Small intestine (tissue), 7 donors: ENCODE data around the gene PDRG1. TPM values are rescaled to one million over a fixed set of nuclear protein-coding genes. Genes with fewer than 3 reads are reported as not detected.
A peak's percentile ranks its signal among the peaks of the same experiment; 100 is the strongest.

Source experiments
- DNase-seq, 2 donors: peaks; one replicate each; pipeline versions ENCODE4 v3.0.0 to v3.0.0-alpha.2; 2013
- FAIRE-seq: peaks from 2 replicates; lab custom pipeline; 2012; peaks lifted over from hg19 to GRCh38; lab: Jason Lieb, UNC
- H3K27ac ChIP-seq, 3 donors: one replicate each; pipeline ENCODE4 v1.5.1; 2013; ENCODE audit warnings: low read length in 2 of 3, mild to moderate bottlenecking in 2 of 3, control low read depth in 1 of 3, inconsistent platforms in 1 of 3, low read depth in 1 of 3, moderate library complexity in 1 of 3
- H3K27me3 ChIP-seq, 3 donors: one replicate each; pipeline ENCODE4 v1.6.1; 2013; ENCODE audit warnings: low read length in 3 of 3, inconsistent platforms in 1 of 3; ENCODE audit not compliant: control insufficient read depth in 3 of 3, insufficient read depth in 3 of 3
- H3K36me3 ChIP-seq, 3 donors: one replicate each; pipeline ENCODE4 v1.6.1; 2013; ENCODE audit warnings: low read length in 3 of 3, inconsistent platforms in 1 of 3, low read depth in 1 of 3, mild to moderate bottlenecking in 1 of 3, moderate library complexity in 1 of 3; ENCODE audit not compliant: control insufficient read depth in 3 of 3, insufficient read depth in 2 of 3
- H3K4me1 ChIP-seq, 3 donors: one replicate each; pipeline ENCODE4 v1.6.1; 2013; ENCODE audit warnings: low read length in 2 of 3, inconsistent platforms in 1 of 3, low read depth in 1 of 3, mild to moderate bottlenecking in 1 of 3, moderate library complexity in 1 of 3; ENCODE audit not compliant: control insufficient read depth in 3 of 3, insufficient read depth in 2 of 3
- H3K4me3 ChIP-seq, 3 donors: one replicate each; pipeline ENCODE4 v1.5.1; 2013; ENCODE audit warnings: low read length in 3 of 3, control low read depth in 1 of 3, inconsistent platforms in 1 of 3, low read depth in 1 of 3, mild to moderate bottlenecking in 1 of 3, moderate library complexity in 1 of 3
- H3K9me3 ChIP-seq, 2 donors: one replicate each; pipeline ENCODE4 v1.6.1; 2013; ENCODE audit warnings: low read depth in 1 of 2, low read length in 1 of 2; ENCODE audit not compliant: control insufficient read depth in 2 of 2, insufficient read depth in 1 of 2
- WGBS, 3 donors: extraction: QIAGEN DNeasy Blood & Tissue Kit; methylation state at CpG; one replicate each; pipeline ENCODE4 v1.1.7; 2013; 5-methylcytosine and 5-hydroxymethylcytosine counted together
- polyA plus RNA-seq, 4 donors: library from polyadenylated mRNA; stranded (reverse) in 3 of 4; unstranded in 1 of 4; fragments of 200-250 nt in 3 of 4; fragments of 120-200 nt in 1 of 4; gene quantifications; one replicate each; pipeline versions ENCODE4 v1.2.1 to v1.2.3, GENCODE V29; 2013
- donor health status: healthy with polysubstance abuse.
- donor health status: control.
- donor health status: control.
- donor health status: Bipolar disorder and iron deficiency.
- donor health status: healthy.

The PDRG1 gene
- polyA plus RNA-seq, 4 donors = 14.2 to 18.3 (median 15.7) TPM

DNA sequence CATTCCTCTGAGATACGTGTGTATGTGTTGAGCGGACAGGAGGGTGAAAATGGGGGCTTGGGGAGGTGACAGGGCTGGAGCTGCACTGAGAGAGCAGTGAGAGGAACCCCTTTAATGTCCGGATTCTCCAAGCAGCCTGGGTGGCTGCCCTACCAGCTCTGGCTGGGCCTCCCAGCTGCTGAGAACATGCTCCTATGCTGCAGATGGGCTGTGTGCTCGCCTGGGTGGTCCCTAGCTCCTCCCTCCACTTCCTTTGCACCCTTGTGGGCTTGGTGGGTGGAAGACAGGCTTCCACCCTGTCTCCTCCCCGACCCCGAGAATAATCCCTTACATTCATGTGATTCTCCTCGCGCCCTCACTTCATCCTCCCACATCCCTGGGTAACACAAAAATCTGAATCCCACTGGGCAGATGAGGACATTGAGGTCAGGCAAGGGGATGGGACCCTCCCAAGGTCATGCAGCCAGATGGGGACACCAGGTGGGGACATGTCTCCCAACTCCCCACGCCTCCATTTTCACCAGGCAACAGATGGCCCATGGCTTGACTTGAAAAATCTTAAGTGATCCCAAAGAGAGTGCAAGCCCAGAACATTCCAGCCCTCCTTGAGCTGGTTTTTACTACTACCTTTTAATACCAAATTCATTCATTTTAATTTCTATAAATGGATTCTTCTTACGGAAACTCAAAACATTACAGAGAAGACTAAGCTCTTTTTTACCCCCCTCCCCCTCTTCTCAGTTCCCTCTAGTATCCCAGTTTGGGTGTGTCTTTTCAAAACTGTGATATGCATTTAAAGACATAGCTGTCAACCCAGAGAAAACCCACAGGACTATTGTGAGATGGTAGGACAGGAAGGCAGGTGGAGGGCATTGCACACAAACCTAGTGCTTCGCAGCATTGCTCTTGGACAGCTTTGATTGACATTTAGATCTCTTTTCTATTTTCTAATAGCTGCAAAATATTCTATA is 5.0 kb upstream of the PDRG1 start:
- Histone ChIP-seq H3K36me3 (no peaks in the 10 kb centered on the region), H3K27ac (no peak overlapping the region), H3K4me3 (no peak overlapping the region), H3K27me3 (peaks cover 0 to 7% (median 4%) of the 10 kb centered on the region in 3 donors), H3K4me1 (no peaks in the 10 kb centered on the region), H3K9me3 (no peaks in the 10 kb centered on the region)
- DNase-seq = no peak
- no peak for FAIRE-seq
- WGBS, 3 donors = 37 to 54% (median 48%) methylated on average over 11 of the region's 11 CpGs

DNA sequence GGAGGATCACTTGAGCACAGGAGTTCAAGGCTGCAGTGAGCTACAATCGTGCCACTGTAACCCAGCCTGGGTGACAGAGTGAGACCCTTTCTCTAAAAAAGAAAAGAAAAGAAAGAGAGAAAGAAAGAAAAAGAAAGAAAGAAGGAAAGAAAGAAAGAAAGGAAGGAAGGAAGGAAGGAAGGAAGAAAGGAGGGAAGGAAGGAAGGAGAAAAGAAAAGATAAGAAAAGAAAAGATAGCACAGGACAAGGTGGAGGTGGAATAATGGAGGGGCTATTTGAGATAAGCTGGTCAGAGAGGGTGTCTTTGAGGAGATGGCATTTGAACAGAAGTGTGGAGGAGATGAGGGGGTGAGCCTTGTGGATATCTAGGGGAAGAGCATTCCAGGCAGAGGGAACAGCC is 2.7 kb upstream of the PDRG1 start:
- FAIRE-seq (no peak), DNase-seq (no peak)
- H3K9me3 ChIP-seq = no peaks in the 10 kb centered on the region
- WGBS, 3 donors = 46 to 55% (median 51%) methylated on average over 1 of the region's 1 CpG
- peaks cover 0 to 5% (median 0%) of the 10 kb centered on the region in 3 donors for H3K4me1 ChIP-seq
- H3K36me3 ChIP-seq = peaks cover 0 to 6% (median 0%) of the 10 kb centered on the region in 3 donors
- H3K27ac ChIP-seq = no peak overlapping the region
- peaks cover 0 to 7% (median 0%) of the 10 kb centered on the region in 3 donors for H3K27me3 ChIP-seq
- H3K4me3 ChIP-seq = no peak overlapping the region

DNA sequence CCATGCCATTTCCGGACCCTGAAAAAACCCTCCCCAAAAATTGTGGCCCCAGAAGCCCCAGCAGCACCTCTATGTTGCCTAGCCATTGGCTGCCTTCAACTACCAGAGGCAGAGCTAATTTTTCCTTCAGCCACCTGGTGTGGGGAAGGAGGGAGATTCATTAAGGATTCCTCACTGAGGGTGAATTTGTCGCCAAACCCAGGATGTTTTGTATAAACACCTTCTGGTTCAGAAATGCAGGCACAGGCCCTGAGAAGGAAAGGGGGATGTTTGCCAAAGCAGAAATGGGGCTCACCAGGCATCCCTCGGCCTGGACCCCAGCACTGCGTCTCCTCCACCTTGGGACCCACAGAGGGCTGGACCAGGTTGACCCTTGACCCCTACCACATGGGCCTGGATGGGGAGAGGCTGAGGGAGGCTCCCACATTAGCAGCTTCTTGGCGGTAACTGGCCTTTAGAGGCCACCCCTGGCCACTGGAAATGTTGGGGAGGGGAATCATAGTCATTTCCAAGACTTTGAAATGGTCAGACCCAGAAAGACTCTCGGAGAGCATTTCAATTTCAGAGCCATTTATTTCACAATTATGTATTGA is 1.8 kb upstream of the PDRG1 start:
- H3K36me3 ChIP-seq = peaks cover 3 to 12% (median 4%) of the 10 kb centered on the region in 3 donors
- no peak overlapping the region for H3K4me3 ChIP-seq
- H3K4me1 ChIP-seq = peaks cover 0 to 5% (median 0%) of the 10 kb centered on the region in 3 donors
- 67 to 82% (median 71%) methylated on average over 6 of the region's 6 CpGs for WGBS, 3 donors
- FAIRE-seq = no peak
- DNase-seq = no peak
- no peak overlapping the region for H3K27ac ChIP-seq
- H3K9me3 ChIP-seq = no peaks in the 10 kb centered on the region
- peaks cover 0 to 7% (median 0%) of the 10 kb centered on the region in 3 donors for H3K27me3 ChIP-seq

DNA sequence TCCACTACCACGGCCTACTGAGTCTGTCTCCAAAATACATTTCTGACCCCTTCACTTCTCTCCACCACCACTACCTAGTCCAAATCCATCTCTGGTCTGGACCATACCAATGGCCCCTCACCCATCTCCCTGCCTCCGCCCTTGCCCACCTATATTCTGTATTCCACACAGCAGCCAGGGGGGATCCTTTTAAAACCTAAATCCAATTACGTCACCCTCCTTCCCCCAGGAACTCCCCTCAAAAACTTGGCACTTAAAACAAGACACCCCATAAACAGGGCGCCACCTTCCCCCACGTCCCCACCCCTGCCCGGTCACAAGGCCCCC is 680 bp downstream of the PDRG1 start:
- WGBS, 3 donors = 2 to 6% (median 4%) methylated on average over 6 of the region's 6 CpGs
- no peak for DNase-seq
- Histone ChIP-seq H3K27me3 (no peaks in the 10 kb centered on the region), H3K9me3 (peaks cover 0 to 4% of the 10 kb centered on the region in 2 donors), H3K27ac (no peak overlapping the region), H3K36me3 (peaks cover 12 to 32% (median 15%) of the 10 kb centered on the region in 3 donors), H3K4me3 (peak overlapping the region; percentile 75 to 93 (median 85)), H3K4me1 (peaks cover 0 to 5% (median 0%) of the 10 kb centered on the region in 3 donors)
- no peak for FAIRE-seq

DNA sequence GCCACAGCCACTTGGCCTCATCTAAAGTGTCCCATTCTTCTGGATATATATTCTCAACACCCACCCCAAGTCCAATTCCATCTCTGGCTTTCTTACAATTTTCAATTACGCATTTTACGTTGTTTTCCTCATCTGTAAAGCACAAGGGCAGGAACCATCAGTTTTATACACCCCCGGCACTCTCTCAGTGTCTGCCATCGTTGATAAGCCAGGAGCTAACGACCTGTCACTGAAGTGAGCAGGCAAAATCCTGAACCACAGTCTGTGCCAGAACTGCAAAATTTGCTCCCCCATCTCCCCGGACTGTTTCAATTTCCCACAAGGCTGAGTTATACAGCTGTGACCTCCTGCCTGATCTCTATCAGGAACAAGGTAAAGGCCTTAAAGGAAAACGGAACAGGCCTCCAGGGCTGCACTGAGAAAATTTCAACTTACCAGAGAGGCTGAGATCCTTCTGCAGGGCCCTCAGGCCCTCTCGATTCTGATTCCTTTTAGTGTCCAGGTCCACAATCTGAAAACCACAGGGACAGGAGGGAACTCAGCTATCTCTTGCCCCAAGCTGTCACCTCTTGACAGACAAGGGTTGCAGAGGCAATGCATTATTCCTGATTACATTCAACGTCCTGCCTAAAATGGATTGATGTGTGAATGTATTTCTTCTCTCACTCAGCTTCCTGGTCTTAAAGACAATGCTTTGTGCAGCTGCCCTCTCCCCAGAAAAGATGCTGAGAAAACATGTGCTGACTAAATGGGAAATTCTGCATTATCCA is 1.8 kb downstream of the PDRG1 start:
- Histone ChIP-seq H3K27ac (no peak overlapping the region), H3K4me3 (no peak overlapping the region), H3K9me3 (peaks cover 0 to 4% of the 10 kb centered on the region in 2 donors), H3K4me1 (peaks cover 0 to 5% (median 0%) of the 10 kb centered on the region in 3 donors), H3K36me3 (peaks cover 12 to 43% (median 24%) of the 10 kb centered on the region in 3 donors), H3K27me3 (no peaks in the 10 kb centered on the region)
- FAIRE-seq (no peak), DNase-seq (no peak)
- WGBS, 3 donors = 66 to 74% (median 72%) methylated on average over 9 of the region's 9 CpGs

DNA sequence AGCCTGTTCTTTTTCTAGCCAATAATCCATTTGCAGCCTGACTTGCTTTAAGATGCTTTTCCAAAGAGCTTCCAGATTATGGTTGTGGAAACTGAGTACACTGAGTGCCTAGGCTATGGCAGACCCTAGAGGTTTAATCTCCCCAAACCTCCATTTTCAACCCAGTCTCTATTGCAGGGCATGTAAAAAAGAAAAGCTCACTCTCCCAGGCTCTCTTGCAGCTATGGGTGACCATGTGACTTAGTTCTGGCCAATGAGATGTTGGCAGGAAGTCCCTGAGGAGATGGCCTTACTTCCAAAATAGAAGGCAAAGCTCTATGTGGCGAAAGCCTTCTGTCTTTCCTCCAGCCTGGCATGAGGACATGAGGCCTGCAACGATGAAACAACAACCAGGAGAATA is 3.8 kb downstream of the PDRG1 start:
- 92 to 99% (median 96%) methylated on average over 2 of the region's 2 CpGs for WGBS, 3 donors
- H3K27ac ChIP-seq = no peak overlapping the region
- peaks cover 14 to 61% (median 30%) of the 10 kb centered on the region in 3 donors for H3K36me3 ChIP-seq
- H3K27me3 ChIP-seq = no peaks in the 10 kb centered on the region
- no peak for DNase-seq
- peaks cover 0 to 4% of the 10 kb centered on the region in 2 donors for H3K9me3 ChIP-seq
- H3K4me3 ChIP-seq = no peak overlapping the region
- peaks cover 0 to 5% (median 0%) of the 10 kb centered on the region in 3 donors for H3K4me1 ChIP-seq
- FAIRE-seq = no peak

DNA sequence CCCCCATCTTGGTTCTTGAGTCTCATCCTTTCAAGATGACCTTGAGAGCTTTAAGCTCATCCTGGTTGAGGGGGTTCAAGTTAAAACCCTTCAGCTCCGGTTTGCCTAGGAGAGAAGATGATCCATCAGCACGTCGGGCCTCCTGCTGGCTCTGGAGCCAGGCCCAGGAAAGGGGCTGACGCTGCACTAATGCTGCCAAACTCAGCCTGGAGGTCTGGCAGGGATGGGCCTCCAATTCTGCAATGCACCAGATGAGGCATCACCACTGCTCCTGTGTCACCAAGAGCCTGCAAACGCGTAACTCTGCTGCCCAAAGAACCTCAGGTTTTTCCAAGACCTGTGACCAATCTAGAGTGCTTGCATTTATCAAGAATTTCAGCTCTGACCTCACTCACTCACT is 6.1 kb downstream of the PDRG1 start:
- H3K27me3 ChIP-seq = no peaks in the 10 kb centered on the region
- 76 to 88% (median 82%) methylated on average over 6 of the region's 6 CpGs for whole genome bisulfite sequencing, 3 donors
- peaks cover 0 to 4% of the 10 kb centered on the region in 2 donors for H3K9me3 ChIP-seq
- no peak overlapping the region for H3K4me3 ChIP-seq
- DNase-seq (no peak), FAIRE-seq (no peak)
- H3K4me1 ChIP-seq = peaks cover 0 to 1% (median 0%) of the 10 kb centered on the region in 3 donors
- H3K36me3 ChIP-seq = peaks cover 14 to 69% (median 30%) of the 10 kb centered on the region in 3 donors
- no peak overlapping the region for H3K27ac ChIP-seq

DNA sequence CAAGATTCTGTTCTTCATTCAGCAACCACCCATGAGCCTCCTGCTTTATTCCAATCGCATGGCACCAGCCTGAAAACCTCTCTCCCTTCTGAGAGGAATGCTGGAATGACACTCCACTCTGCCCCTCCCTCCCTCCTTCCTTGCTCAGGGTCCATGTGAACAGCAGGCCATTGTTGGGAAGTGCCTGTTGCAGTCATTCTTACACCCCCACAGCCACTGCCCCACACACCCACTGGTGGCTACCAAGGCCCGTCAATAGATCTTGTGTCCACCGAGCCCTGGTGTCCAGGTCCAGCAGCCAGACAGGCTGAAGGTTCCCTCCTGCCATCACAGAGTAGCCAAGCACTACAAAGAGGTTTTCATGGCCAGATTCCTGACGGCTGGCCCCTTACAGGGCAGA is 6.5 kb downstream of the PDRG1 start:
- peaks cover 0 to 4% of the 10 kb centered on the region in 2 donors for H3K9me3 ChIP-seq
- no peaks in the 10 kb centered on the region for H3K27me3 ChIP-seq
- H3K4me1 ChIP-seq = no peaks in the 10 kb centered on the region
- peaks cover 14 to 69% (median 30%) of the 10 kb centered on the region in 3 donors for H3K36me3 ChIP-seq
- 84 to 93% (median 85%) methylated on average over 4 of the region's 4 CpGs for WGBS, 3 donors
- DNase-seq (no peak), FAIRE-seq (no peak)
- no peak overlapping the region for H3K4me3 ChIP-seq
- no peak overlapping the region for H3K27ac ChIP-seq
